Peyer's patch (tissue), 4 donors: ENCODE measurements around the gene TMEM91. TPM values are rescaled to one million over a fixed set of nuclear protein-coding genes. Genes with fewer than 3 reads are reported as not detected.

ENCODE experiments used
- DNase-seq, 3 donors: peaks; one replicate each; pipeline ENCODE4 v3.0.0-alpha.2; 2017 to 2019
- H3K27ac ChIP-seq, 4 donors: fragments of 200-600 bp; sonication (generic); one replicate each; pipeline ENCODE4 v1.5.1; 2016 to 2019
- H3K27me3 ChIP-seq, 2 donors: fragments of 200-600 bp; sonication (generic); one replicate each; pipeline ENCODE4 v1.5.1; 2019
- H3K36me3 ChIP-seq, 3 donors: fragments of 200-600 bp; sonication (generic); one replicate each; pipeline ENCODE4 v1.5.1; 2016 to 2019
- H3K4me1 ChIP-seq, 4 donors: fragments of 200-600 bp; sonication (generic); one replicate each; pipeline ENCODE4 v1.5.1; 2016 to 2019
- H3K4me3 ChIP-seq, 4 donors: fragments of 200-600 bp; sonication (generic); 1 replicate in 3 of 4; 2 replicates in 1 of 4; pipeline ENCODE4 v1.5.1; 2016 to 2019; ENCODE audit warnings: mild to moderate bottlenecking in 1 of 4
- H3K9me3 ChIP-seq, 4 donors: fragments of 200-600 bp; sonication (generic); one replicate each; pipeline ENCODE4 v1.5.1; 2016 to 2019; ENCODE audit warnings: mild to moderate bottlenecking in 1 of 4
- POLR2A ChIP-seq, 2 donors: fragments of 450-650 bp; IDR thresholded peaks; one replicate each; pipeline ENCODE4 v1.5.1; 2017; ENCODE audit warnings: antibody characterized with exemption in 2 of 2, mild to moderate bottlenecking in 2 of 2, moderate library complexity in 2 of 2
- total RNA-seq, 4 donors: library from RNA; depleted of rRNA; stranded (reverse); fragments of >200 nt; gene quantifications; one replicate each; pipeline ENCODE4 v1.1.0, GENCODE V29; 2016
- TF ChIP-seq, protein P1 (sequence below), 6 experiments: fragments of 450-650 bp in 4 of 6; fragments of 200-600 bp in 2 of 6; sonication (generic) in 1 of 6; IDR thresholded peaks; one replicate each; pipeline ENCODE4 v1.5.1; 2017 to 2019; ENCODE audit warnings: antibody characterized with exemption in 6 of 6, mild to moderate bottlenecking in 3 of 6, moderate library complexity in 1 of 6

Gene TMEM91
- total RNA-seq, 4 donors from 2014 or later = 8.3 to 19.6 (median 11.0) TPM

DNA sequence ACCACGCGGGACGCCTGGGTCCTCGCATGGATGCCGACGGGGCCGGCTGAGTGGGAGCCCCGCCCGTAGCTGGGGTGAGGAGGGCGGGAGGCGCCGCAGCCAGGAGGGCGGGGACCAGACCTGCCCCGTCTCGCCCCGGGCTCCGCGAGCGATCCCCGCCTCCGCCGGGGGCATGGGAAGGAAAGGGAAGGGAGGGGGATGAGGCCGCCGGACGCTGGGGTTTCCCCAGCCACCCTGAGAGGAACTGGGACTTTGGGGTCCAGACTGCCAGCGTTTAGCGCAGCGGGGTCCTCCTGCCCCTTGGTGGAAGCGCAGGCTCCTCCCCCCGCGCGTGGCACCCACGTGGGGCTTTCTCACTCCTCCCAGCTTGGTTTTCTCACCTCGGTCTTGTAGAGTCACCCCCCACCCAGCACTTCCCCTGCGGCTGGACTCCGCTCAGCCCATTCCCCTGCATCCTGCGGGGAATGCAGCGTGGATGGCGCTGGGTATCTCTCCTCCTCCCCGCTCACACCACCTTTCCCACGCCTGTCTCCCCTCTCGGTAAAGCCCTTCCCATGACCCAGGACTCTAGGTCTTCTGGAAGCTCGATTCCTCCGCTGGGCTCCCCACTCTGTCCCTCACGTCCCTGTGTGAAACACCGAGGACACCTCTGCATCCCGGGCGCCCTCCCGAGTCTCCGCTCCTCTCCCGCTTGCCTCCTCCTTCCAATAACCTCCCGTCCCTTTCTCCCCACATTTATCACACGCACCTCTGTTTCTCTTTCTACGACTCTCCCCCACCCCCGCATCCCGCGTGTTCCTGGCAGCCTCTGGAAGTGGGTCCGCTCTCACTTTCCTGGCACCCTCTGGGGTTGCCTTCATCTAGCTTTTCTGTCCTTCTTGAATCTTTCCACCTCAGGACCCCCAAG is 24.7 kb upstream of the TMEM91 start:
- Histone ChIP-seq H3K27me3 (peaks cover 0 to 4% of the 10 kb centered on the region in 2 donors), H3K4me3 (peak overlapping the region; percentile 84 to 91 (median 88)), H3K27ac (peak overlapping the region; percentile 84 to 99 (median 92)), H3K9me3 (no peaks in the 10 kb centered on the region), H3K4me1 (peaks cover 0 to 22% (median 8%) of the 10 kb centered on the region in 4 donors), H3K36me3 (peaks cover 0 to 14% (median 0%) of the 10 kb centered on the region in 3 donors)
- no peak for TF ChIP-seq POLR2A (IDR thresholded peaks at IDR 0.05)
- TF ChIP-seq, protein P1, sequence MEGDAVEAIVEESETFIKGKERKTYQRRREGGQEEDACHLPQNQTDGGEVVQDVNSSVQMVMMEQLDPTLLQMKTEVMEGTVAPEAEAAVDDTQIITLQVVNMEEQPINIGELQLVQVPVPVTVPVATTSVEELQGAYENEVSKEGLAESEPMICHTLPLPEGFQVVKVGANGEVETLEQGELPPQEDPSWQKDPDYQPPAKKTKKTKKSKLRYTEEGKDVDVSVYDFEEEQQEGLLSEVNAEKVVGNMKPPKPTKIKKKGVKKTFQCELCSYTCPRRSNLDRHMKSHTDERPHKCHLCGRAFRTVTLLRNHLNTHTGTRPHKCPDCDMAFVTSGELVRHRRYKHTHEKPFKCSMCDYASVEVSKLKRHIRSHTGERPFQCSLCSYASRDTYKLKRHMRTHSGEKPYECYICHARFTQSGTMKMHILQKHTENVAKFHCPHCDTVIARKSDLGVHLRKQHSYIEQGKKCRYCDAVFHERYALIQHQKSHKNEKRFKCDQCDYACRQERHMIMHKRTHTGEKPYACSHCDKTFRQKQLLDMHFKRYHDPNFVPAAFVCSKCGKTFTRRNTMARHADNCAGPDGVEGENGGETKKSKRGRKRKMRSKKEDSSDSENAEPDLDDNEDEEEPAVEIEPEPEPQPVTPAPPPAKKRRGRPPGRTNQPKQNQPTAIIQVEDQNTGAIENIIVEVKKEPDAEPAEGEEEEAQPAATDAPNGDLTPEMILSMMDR (IDR thresholded peaks at IDR 0.05) = no peak
- peak; percentile 67 to 94 (median 93) for DNase-seq

DNA sequence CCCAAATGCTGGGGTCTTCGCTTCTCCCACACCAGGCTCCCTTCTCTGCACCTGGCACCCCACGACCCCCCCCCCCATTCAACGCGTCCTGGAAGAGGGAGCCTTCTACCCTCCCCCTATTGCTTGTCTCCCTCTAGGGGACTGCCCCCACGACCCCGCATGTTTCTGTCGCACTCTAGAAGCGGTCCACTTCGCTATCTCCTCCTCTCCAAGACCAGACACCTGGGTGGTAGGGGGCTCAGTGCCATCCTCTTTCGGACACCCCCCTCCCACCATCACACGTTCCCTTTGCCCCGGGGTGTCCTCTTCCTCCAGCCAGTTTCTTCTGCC is 24.1 kb upstream of the TMEM91 start:
- peaks cover 0 to 4% of the 10 kb centered on the region in 2 donors for H3K27me3 ChIP-seq
- H3K4me3 ChIP-seq = peak overlapping the region; percentile 84 to 91 (median 88)
- H3K9me3 ChIP-seq = no peaks in the 10 kb centered on the region
- TF ChIP-seq POLR2A (IDR thresholded peaks at IDR 0.05) = no peak
- TF ChIP-seq, protein P1 (IDR thresholded peaks at IDR 0.05) = no peak
- no peak for DNase-seq
- H3K4me1 ChIP-seq = peaks cover 0 to 22% (median 8%) of the 10 kb centered on the region in 4 donors
- peak overlapping the region; percentile 84 to 99 (median 92) for H3K27ac ChIP-seq
- peaks cover 0 to 8% (median 0%) of the 10 kb centered on the region in 3 donors for H3K36me3 ChIP-seq

DNA sequence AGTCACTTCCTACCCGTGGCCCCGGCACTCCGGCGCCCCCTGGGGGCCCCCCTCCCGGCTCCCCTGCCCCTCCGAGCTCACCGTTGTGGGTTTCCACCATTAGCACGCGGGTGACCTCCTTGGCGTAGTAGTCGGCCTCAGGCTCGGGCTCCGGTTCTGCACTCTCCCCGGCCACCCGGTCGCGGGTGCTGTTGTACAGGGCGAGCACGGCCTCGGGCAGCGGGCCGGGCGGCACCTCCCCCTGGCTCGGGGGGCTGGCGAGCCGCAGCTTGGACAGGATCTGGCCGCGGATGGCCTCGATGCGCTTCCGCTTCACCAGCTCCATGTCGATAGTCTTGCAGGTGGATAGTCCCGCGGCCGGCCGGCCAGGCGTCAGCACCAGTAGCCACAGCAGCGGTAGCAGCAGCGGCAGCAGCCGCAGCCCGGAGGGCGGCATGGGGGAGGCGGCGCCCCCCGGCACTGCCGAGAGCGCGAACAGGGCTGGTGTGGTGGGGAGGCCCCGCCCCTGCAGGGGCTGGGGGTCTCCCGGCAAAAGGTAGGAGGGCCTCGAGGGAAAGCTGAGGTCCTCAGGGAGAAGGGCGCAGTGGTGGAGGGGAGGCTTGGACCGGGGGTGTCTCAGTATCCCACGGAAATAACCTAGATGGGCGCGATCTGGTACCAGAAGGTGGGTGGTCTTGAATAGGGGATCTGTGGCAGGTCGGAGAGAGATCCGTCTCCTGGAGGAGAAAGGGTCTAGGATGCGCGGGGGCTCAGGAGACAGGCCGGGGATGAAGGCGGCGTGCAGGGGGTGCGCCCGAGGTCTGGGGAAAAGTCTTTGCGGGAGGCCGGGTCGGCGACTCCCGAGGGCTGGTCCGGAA is 23.5 kb upstream of the TMEM91 start:
- Histone ChIP-seq H3K4me1 (peaks cover 0 to 22% (median 8%) of the 10 kb centered on the region in 4 donors), H3K9me3 (no peaks in the 10 kb centered on the region), H3K27ac (peak overlapping the region; percentile 84 to 99 (median 92)), H3K36me3 (peaks cover 0 to 4% (median 0%) of the 10 kb centered on the region in 3 donors), H3K27me3 (peaks cover 0 to 4% of the 10 kb centered on the region in 2 donors), H3K4me3 (peak overlapping the region; percentile 84 to 91 (median 88))
- TF ChIP-seq, protein P1 (IDR thresholded peaks at IDR 0.05) = peak; percentile 12 to 72 (median 40)
- no peak for TF ChIP-seq POLR2A (IDR thresholded peaks at IDR 0.05)
- DNase-seq = peak; percentile 70 to 93 (median 87)

DNA sequence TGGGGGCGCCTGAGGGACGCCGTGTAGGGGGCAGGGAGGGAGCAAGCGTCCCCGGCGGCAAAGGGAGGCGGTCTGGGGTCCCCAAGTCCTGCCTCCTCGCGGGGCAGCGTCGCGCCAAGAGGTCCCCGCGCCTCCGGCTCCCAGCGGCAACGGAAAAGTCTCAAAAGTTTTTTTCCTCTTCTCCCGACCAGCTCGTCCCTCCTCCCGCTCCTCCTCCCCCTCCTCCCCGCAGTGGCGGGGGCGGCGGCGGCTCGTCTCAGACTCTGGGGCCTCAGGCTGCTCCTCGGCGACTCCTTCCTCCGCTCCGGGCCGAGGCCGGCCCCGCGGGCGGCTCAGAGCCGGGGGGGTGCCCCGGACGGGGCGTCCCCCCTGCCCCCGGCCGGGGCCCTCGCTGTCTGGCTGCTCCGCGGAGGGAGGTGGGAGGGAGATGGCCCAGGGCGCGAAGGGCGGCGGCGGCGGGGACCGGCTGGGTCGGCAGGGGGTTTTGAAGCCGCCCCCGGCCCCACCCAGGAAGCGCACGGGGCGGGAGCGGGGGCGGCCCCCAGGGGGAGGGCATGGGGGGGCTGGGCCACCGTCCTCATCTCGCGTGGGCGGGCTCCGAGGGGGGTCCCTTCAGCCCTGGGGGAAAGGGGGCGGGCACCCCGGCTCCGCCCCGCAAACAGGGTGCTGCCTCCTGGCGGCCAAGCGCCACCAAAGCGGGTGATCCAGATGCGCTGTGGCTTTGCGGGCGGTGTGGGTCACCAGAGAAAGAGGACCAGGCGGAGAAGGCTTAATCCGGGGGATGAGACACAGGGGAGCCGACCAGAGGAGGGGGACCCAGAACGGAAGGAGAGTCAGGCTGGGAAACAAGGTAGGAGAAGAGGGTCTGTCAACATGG is 22.6 kb upstream of the TMEM91 start, which contains the start of gene TGFB1:
TSS of gene TGFB1 (minus strand) at position 457 of the 877 bp plus-strand sequence. CDS start 878 bp downstream, outside the sequence.
- Histone ChIP-seq H3K4me1 (peaks cover 0 to 22% (median 8%) of the 10 kb centered on the region in 4 donors), H3K27me3 (peaks cover 0 to 4% of the 10 kb centered on the region in 2 donors), H3K27ac (peak within 1 kb of the TSS; percentile 84 to 99 (median 92)), H3K4me3 (peak within 1 kb of the TSS; percentile 84 to 91 (median 88)), H3K36me3 (no peaks in the 10 kb centered on the region), H3K9me3 (no peaks in the 10 kb centered on the region)
- DNase-seq = peak; percentile 84 to 96 (median 94)
- TF ChIP-seq, protein P1 (IDR thresholded peaks at IDR 0.05) = peak; percentile 77 to 95 (median 84)
- TF ChIP-seq POLR2A (IDR thresholded peaks at IDR 0.05) = peak; percentile 47 to 59
